MM.1S (cell line): ENCODE results near the gene BLOC1S4.

Experiments used
- EZH2 ChIP-seq: fragments of 300-600 bp; sonication (generic); optimal IDR thresholded peaks from 2 replicates; pipeline ENCODE3; 2017; ENCODE audit warnings: low read depth, mild to moderate bottlenecking, antibody characterized with exemption, low read length, mixed read lengths
- EZH2phosphoT487 ChIP-seq: fragments of 300-600 bp; sonication (generic); IDR thresholded peaks from 2 replicates; pipeline ENCODE4 v1.6.1; 2018; ENCODE audit warnings: antibody characterized with exemption, low read length
- TF ChIP-seq, protein P1 (sequence below): fragments of 300-600 bp; sonication (generic); IDR thresholded peaks from 2 replicates; pipeline ENCODE4 v1.5.1; 2016; ENCODE audit warnings: antibody characterized with exemption, low read length, mixed read lengths

DNA sequence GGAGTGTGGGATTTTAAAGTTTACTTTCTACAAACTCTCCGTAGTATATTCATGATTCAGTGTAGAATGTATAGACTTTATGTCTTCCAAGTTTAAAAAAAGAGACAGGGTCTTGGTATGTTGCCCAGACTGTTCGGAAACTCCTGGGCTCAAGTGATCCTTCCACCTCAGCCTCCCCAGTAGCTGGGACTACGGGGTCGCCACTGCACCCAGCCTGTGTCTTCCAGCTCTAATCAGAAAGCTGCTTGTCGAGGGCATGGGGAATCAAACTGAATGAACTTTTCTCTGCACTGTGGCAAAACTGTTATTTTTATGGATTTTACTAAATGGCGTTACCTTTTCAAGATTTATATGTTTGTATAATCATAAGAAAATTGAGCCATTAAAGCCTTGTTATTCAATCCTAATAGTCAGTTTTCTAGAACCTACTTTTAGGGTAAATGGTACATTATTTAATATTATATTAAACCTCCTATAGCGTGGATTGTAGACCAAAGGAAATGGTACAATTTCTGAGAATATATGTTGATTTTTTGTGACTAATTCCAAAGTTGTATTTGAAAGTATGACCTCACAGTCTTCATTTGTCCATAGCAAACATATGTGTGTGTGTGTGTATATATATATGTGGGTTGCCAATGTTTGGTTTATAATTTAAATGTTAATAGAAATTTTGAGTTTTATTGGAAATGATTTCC lies 1.1 kb downstream of the BLOC1S4 start:
- TF ChIP-seq EZH2 (no peak), EZH2phosphoT487 (no peak)
- TF ChIP-seq, protein P1, sequence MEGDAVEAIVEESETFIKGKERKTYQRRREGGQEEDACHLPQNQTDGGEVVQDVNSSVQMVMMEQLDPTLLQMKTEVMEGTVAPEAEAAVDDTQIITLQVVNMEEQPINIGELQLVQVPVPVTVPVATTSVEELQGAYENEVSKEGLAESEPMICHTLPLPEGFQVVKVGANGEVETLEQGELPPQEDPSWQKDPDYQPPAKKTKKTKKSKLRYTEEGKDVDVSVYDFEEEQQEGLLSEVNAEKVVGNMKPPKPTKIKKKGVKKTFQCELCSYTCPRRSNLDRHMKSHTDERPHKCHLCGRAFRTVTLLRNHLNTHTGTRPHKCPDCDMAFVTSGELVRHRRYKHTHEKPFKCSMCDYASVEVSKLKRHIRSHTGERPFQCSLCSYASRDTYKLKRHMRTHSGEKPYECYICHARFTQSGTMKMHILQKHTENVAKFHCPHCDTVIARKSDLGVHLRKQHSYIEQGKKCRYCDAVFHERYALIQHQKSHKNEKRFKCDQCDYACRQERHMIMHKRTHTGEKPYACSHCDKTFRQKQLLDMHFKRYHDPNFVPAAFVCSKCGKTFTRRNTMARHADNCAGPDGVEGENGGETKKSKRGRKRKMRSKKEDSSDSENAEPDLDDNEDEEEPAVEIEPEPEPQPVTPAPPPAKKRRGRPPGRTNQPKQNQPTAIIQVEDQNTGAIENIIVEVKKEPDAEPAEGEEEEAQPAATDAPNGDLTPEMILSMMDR: no peak
